ENCODE data around the gene XAGE1B. TPM values are rescaled to one million over a fixed set of nuclear protein-coding genes. Genes with fewer than 3 reads are reported as not detected.
"Not testable (repeated sequence)": the region's sequence is repeated elsewhere in the genome, so short reads cannot be mapped to it uniquely, and the experiment has no call there.

The XAGE1B gene
- total RNA-seq (2014; rRNA removed; shearing (Covaris generic)), result not detected in 2 replicates

GRCh38 chrX:52516987-52517325 is at the start of gene XAGE1B:
TSS of gene XAGE1B (minus strand) at chrX:52517063. CDS start at chrX:52515527, 1,536 bp downstream.
- not testable (repeated sequence) for H3K27ac ChIP-seq; H3K4me1 ChIP-seq (replicated peaks); DNase-seq (ENCODE audit: low read depth in 1 of 2, low spot score in 2 of 2); H3K9me3 ChIP-seq (replicated peaks); H3K27me3 ChIP-seq (replicated peaks); H3K4me3 ChIP-seq; H3K36me3 ChIP-seq

- H3K36me3 ChIP-seq, result no peaks in the 10 kb centered on the region
- no peak for DNase-seq (ENCODE audit: low read depth in 1 of 2, low spot score in 2 of 2)
- H3K9me3 ChIP-seq (replicated peaks), result no peaks in the 10 kb centered on the region
- H3K27me3 ChIP-seq (replicated peaks), result no peaks in the 10 kb centered on the region
- H3K4me1 ChIP-seq (replicated peaks), result no peaks in the 10 kb centered on the region
- H3K27ac ChIP-seq, result no peak overlapping the region
- no peak overlapping the region for H3K4me3 ChIP-seq
Observed at GRCh38 chrX:52563105-52563504, 46.2 kb upstream of the XAGE1B start.

GRCh38 chrX:52558140-52558539 is 41.3 kb upstream of the XAGE1B start:
- H3K36me3 ChIP-seq, result no peaks in the 10 kb centered on the region
- no peak overlapping the region for H3K27ac ChIP-seq
- no peaks in the 10 kb centered on the region for H3K9me3 ChIP-seq (replicated peaks)
- no peaks in the 10 kb centered on the region for H3K27me3 ChIP-seq (replicated peaks)
- no peak for DNase-seq (ENCODE audit: low read depth in 1 of 2, low spot score in 2 of 2)
- H3K4me1 ChIP-seq (replicated peaks), result no peaks in the 10 kb centered on the region
- no peak overlapping the region for H3K4me3 ChIP-seq

- H3K4me1 ChIP-seq (replicated peaks), result no peaks in the 10 kb centered on the region
- no peak for DNase-seq (ENCODE audit: low read depth in 1 of 2, low spot score in 2 of 2)
- H3K36me3 ChIP-seq, result no peaks in the 10 kb centered on the region
- H3K27me3 ChIP-seq (replicated peaks), result no peaks in the 10 kb centered on the region
- no peak overlapping the region for H3K27ac ChIP-seq
- no peak overlapping the region for H3K4me3 ChIP-seq
- H3K9me3 ChIP-seq (replicated peaks), result no peaks in the 10 kb centered on the region
Observed at GRCh38 chrX:52556741-52557140, 39.9 kb upstream of the XAGE1B start.

GRCh38 chrX:52553995-52554642 is 37.3 kb upstream of the XAGE1B start:
- Histone ChIP-seq H3K4me1 (replicated peaks) (no peaks in the 10 kb centered on the region), H3K4me3 (no peak overlapping the region), H3K9me3 (replicated peaks) (no peaks in the 10 kb centered on the region), H3K36me3 (no peaks in the 10 kb centered on the region), H3K27ac (no peak overlapping the region), H3K27me3 (replicated peaks) (no peaks in the 10 kb centered on the region)
- no peak for DNase-seq (ENCODE audit: low read depth in 1 of 2, low spot score in 2 of 2)

GRCh38 chrX:52548769-52549168 is 31.9 kb upstream of the XAGE1B start:
- not testable (repeated sequence) for H3K27ac ChIP-seq; H3K36me3 ChIP-seq; H3K27me3 ChIP-seq (replicated peaks); H3K4me1 ChIP-seq (replicated peaks); DNase-seq (ENCODE audit: low read depth in 1 of 2, low spot score in 2 of 2); H3K4me3 ChIP-seq; H3K9me3 ChIP-seq (replicated peaks)

- H3K9me3 ChIP-seq (replicated peaks), result no peaks in the 10 kb centered on the region
- DNase-seq (ENCODE audit: low read depth in 1 of 2, low spot score in 2 of 2), result no peak
- H3K36me3 ChIP-seq, result no peaks in the 10 kb centered on the region
- no peak overlapping the region for H3K4me3 ChIP-seq
- H3K27me3 ChIP-seq (replicated peaks), result no peaks in the 10 kb centered on the region
- H3K4me1 ChIP-seq (replicated peaks), result no peaks in the 10 kb centered on the region
- no peak overlapping the region for H3K27ac ChIP-seq
Observed at GRCh38 chrX:52544147-52544840, 27.4 kb upstream of the XAGE1B start.

- DNase-seq (ENCODE audit: low read depth in 1 of 2, low spot score in 2 of 2), result no peak
- Histone ChIP-seq H3K27me3 (replicated peaks) (no peaks in the 10 kb centered on the region), H3K36me3 (no peaks in the 10 kb centered on the region), H3K4me1 (replicated peaks) (no peaks in the 10 kb centered on the region), H3K4me3 (no peak overlapping the region), H3K9me3 (replicated peaks) (no peaks in the 10 kb centered on the region), H3K27ac (no peak overlapping the region)
Observed at GRCh38 chrX:52542311-52542710, 25.4 kb upstream of the XAGE1B start.

- H3K4me3 ChIP-seq; H3K36me3 ChIP-seq; H3K4me1 ChIP-seq (replicated peaks); H3K27ac ChIP-seq; DNase-seq (ENCODE audit: low read depth in 1 of 2, low spot score in 2 of 2); H3K27me3 ChIP-seq (replicated peaks); H3K9me3 ChIP-seq (replicated peaks): not testable (repeated sequence)
Observed at GRCh38 chrX:52541051-52541450, 24.2 kb upstream of the XAGE1B start.

- not testable (repeated sequence) for H3K4me1 ChIP-seq (replicated peaks); H3K9me3 ChIP-seq (replicated peaks); DNase-seq (ENCODE audit: low read depth in 1 of 2, low spot score in 2 of 2); H3K36me3 ChIP-seq; H3K27me3 ChIP-seq (replicated peaks); H3K4me3 ChIP-seq; H3K27ac ChIP-seq
Observed at GRCh38 chrX:52516110-52516986, 515 bp downstream of the XAGE1B start.

- H3K9me3 ChIP-seq (replicated peaks); H3K4me3 ChIP-seq; H3K36me3 ChIP-seq; DNase-seq (ENCODE audit: low read depth in 1 of 2, low spot score in 2 of 2); H3K27me3 ChIP-seq (replicated peaks); H3K27ac ChIP-seq; H3K4me1 ChIP-seq (replicated peaks): not testable (repeated sequence)
Observed at GRCh38 chrX:52511126-52511525, 5.7 kb downstream of the XAGE1B start.

GRCh38 chrX:52509916-52510315 is 6.9 kb downstream of the XAGE1B start:
- Histone ChIP-seq H3K27me3 (replicated peaks) (no peaks in the 10 kb centered on the region), H3K36me3 (no peaks in the 10 kb centered on the region), H3K27ac (no peak overlapping the region), H3K4me3 (no peak overlapping the region), H3K9me3 (replicated peaks) (no peaks in the 10 kb centered on the region), H3K4me1 (replicated peaks) (no peaks in the 10 kb centered on the region)
- DNase-seq (ENCODE audit: low read depth in 1 of 2, low spot score in 2 of 2), result no peak

- H3K27ac ChIP-seq, result no peak overlapping the region
- H3K4me3 ChIP-seq, result no peak overlapping the region
- no peaks in the 10 kb centered on the region for H3K9me3 ChIP-seq (replicated peaks)
- H3K36me3 ChIP-seq, result no peaks in the 10 kb centered on the region
- no peaks in the 10 kb centered on the region for H3K27me3 ChIP-seq (replicated peaks)
- DNase-seq (ENCODE audit: low read depth in 1 of 2, low spot score in 2 of 2), result no peak
- H3K4me1 ChIP-seq (replicated peaks), result no peaks in the 10 kb centered on the region
Observed at GRCh38 chrX:52507331-52507730, 9.5 kb downstream of the XAGE1B start.

- no peaks in the 10 kb centered on the region for H3K36me3 ChIP-seq
- DNase-seq (ENCODE audit: low read depth in 1 of 2, low spot score in 2 of 2), result no peak
- no peak overlapping the region for H3K27ac ChIP-seq
- H3K4me1 ChIP-seq (replicated peaks), result no peaks in the 10 kb centered on the region
- no peaks in the 10 kb centered on the region for H3K27me3 ChIP-seq (replicated peaks)
- no peak overlapping the region for H3K4me3 ChIP-seq
- H3K9me3 ChIP-seq (replicated peaks), result no peaks in the 10 kb centered on the region
Observed at GRCh38 chrX:52504551-52504950, 12.3 kb downstream of the XAGE1B start.

Measured in SJSA1 (cell line).